Ascending aorta (tissue), 2 donors: ENCODE results near the gene POC1B. TPM values are rescaled to one million over a fixed set of nuclear protein-coding genes. Genes with fewer than 3 reads are reported as not detected.

Source experiments
- DNase-seq, 2 donors: peaks; one replicate each; pipeline ENCODE4 v3.0.0-alpha.2; 2019; ENCODE audit warnings: low spot score in 2 of 2
- H3K27ac ChIP-seq, 2 donors: fragments of 200-600 bp; sonication (generic); one replicate each; pipeline ENCODE4 v1.5.1; 2016 to 2017; ENCODE audit warnings: mild to moderate bottlenecking in 1 of 2
- H3K27me3 ChIP-seq: fragments of 200-600 bp; sonication (generic); one replicate; pipeline ENCODE4 v1.5.1; 2017
- H3K36me3 ChIP-seq, 2 donors: fragments of 200-600 bp; sonication (generic); one replicate each; pipeline ENCODE4 v1.5.1; 2016
- H3K4me1 ChIP-seq, 2 donors: fragments of 200-600 bp; sonication (generic); one replicate each; pipeline ENCODE4 v1.5.1; 2016 to 2017; ENCODE audit warnings: mild to moderate bottlenecking in 1 of 2
- H3K4me3 ChIP-seq, 2 donors: fragments of 200-600 bp; sonication (generic); one replicate each; pipeline ENCODE4 v1.5.1; 2016 to 2017; ENCODE audit warnings: mild to moderate bottlenecking in 1 of 2
- H3K9me3 ChIP-seq, 2 donors: fragments of 200-600 bp; sonication (generic); one replicate each; pipeline ENCODE4 v1.5.1; 2016
- intact Hi-C: fragments of 100-400 bp; cut with DNase I; formaldehyde crosslinking; loops from one replicate; pipeline ENCODE4 v1.15.1; 2023
- total RNA-seq: library from RNA; depleted of rRNA; stranded (reverse); fragments of >200 nt; gene quantifications from one replicate; pipeline ENCODE4 v1.1.0, GENCODE V29; 2016
- TF ChIP-seq, protein P1 (sequence below), 3 experiments: fragments of 200-600 bp in 2 of 3; fragments of 450-650 bp in 1 of 3; sonication (generic) in 2 of 3; IDR thresholded peaks; one replicate each; pipeline ENCODE4 v1.5.1; 2016 to 2019; ENCODE audit warnings: antibody characterized with exemption in 3 of 3, mild to moderate bottlenecking in 1 of 3, moderate library complexity in 1 of 3

Gene POC1B
- total RNA-seq, 1 donor from 2014 or later, result 15.8 TPM

- no peaks in the 10 kb centered on the region for H3K27me3 ChIP-seq
- H3K36me3 ChIP-seq, result peaks cover 4 to 12% of the 10 kb centered on the region in 2 donors
- TF ChIP-seq, protein P1, sequence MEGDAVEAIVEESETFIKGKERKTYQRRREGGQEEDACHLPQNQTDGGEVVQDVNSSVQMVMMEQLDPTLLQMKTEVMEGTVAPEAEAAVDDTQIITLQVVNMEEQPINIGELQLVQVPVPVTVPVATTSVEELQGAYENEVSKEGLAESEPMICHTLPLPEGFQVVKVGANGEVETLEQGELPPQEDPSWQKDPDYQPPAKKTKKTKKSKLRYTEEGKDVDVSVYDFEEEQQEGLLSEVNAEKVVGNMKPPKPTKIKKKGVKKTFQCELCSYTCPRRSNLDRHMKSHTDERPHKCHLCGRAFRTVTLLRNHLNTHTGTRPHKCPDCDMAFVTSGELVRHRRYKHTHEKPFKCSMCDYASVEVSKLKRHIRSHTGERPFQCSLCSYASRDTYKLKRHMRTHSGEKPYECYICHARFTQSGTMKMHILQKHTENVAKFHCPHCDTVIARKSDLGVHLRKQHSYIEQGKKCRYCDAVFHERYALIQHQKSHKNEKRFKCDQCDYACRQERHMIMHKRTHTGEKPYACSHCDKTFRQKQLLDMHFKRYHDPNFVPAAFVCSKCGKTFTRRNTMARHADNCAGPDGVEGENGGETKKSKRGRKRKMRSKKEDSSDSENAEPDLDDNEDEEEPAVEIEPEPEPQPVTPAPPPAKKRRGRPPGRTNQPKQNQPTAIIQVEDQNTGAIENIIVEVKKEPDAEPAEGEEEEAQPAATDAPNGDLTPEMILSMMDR (IDR thresholded peaks at IDR 0.05), result no peak
- no peaks in the 10 kb centered on the region for H3K4me1 ChIP-seq
- H3K4me3 ChIP-seq, result no peak overlapping the region
- intact Hi-C loops, result no loop called here
- H3K9me3 ChIP-seq, result no peaks in the 10 kb centered on the region
- H3K27ac ChIP-seq, result no peak overlapping the region
- no peak for DNase-seq
Observed at GRCh38 chr12:89484470-89484869, 41.4 kb downstream of the POC1B start.

DNA sequence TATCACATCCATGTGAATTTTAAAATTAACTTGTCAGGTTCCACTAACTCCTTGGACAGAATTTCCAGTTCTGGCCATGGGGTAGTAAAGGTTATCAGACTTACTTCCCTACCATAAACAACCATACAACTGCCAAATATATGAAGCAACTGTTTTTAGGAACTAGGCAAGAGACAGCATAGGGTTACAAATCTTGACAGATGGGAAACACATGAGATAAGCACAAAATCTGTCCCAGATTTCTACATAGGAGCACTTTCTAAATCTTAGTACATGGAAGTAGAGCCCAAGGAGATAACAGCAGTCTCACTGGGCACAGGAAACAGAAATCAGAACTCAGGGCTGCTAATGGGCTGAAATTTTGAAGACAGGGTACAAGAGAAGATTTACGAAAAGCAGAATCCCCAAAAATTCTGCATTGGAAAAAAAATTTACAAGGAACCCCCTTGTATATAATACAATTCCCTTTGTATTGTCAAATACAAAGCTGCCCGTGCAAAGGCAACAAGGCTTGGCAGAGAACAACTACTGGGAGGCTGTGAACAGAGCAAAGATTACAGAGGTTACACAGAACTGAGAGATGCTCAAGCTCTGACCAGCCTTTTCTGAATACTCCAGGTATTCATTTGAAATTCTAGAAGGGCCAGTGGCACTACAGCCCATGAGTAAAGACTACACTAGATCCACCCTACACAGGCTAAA is 44.5 kb downstream of the POC1B start:
- Histone ChIP-seq H3K4me1 (no peaks in the 10 kb centered on the region), H3K36me3 (peaks cover 0 to under 1% of the 10 kb centered on the region in 2 donors), H3K27me3 (no peaks in the 10 kb centered on the region), H3K9me3 (no peaks in the 10 kb centered on the region), H3K4me3 (no peak overlapping the region), H3K27ac (no peak overlapping the region)
- intact Hi-C loops, result no loop called here
- TF ChIP-seq, protein P1 (IDR thresholded peaks at IDR 0.05), result no peak
- DNase-seq, result no peak

DNA sequence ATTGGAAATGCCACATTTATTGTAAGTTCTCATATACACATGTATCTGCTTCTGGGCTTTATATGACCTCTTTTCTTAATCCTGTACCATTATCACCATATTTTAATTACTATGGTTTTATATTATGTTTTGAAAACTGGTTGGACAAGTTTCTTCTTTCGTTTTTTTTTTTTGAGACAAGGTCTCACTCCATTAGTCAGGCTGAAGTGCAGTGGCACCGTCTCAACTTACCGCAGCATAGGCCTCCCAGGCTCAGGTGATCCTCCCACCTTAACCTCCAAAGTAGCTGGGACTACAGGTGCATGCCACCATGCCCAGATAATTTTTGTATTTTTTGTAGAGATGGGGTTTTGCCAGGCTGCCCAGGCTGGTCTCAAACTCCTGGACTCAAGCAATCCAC is 45.9 kb downstream of the POC1B start:
- Histone ChIP-seq H3K27me3 (no peaks in the 10 kb centered on the region), H3K27ac (no peak overlapping the region), H3K9me3 (no peaks in the 10 kb centered on the region), H3K4me1 (no peaks in the 10 kb centered on the region), H3K4me3 (no peak overlapping the region), H3K36me3 (no peaks in the 10 kb centered on the region)
- intact Hi-C loops, result no loop called here
- TF ChIP-seq, protein P1 (IDR thresholded peaks at IDR 0.05), result no peak
- DNase-seq, result no peak

GRCh38 chr12:89477633-89478279 is 48.1 kb downstream of the POC1B start:
- H3K36me3 ChIP-seq, result no peaks in the 10 kb centered on the region
- H3K4me1 ChIP-seq, result no peaks in the 10 kb centered on the region
- DNase-seq, result no peak
- H3K9me3 ChIP-seq, result no peaks in the 10 kb centered on the region
- no peaks in the 10 kb centered on the region for H3K27me3 ChIP-seq
- H3K4me3 ChIP-seq, result no peak overlapping the region
- intact Hi-C loops, result no loop called here
- no peak overlapping the region for H3K27ac ChIP-seq
- TF ChIP-seq, protein P1 (IDR thresholded peaks at IDR 0.05), result no peak

- intact Hi-C loops, result no loop called here
- Histone ChIP-seq H3K36me3 (no peaks in the 10 kb centered on the region), H3K27ac (no peak overlapping the region), H3K4me3 (no peak overlapping the region), H3K9me3 (no peaks in the 10 kb centered on the region), H3K27me3 (no peaks in the 10 kb centered on the region), H3K4me1 (no peaks in the 10 kb centered on the region)
- TF ChIP-seq, protein P1 (IDR thresholded peaks at IDR 0.05), result no peak
- DNase-seq, result no peak
Observed at GRCh38 chr12:89476904-89477595, 48.8 kb downstream of the POC1B start.
